OCI-LY7 (cell line): ENCODE data around the gene KIF1A. TPM values are rescaled to one million over a fixed set of nuclear protein-coding genes. Genes with fewer than 3 reads are reported as not detected.

ENCODE experiments used
- BruUV-seq: library from RNA; stranded (reverse); fragments of 400-500 nt; replicated peaks from 2 replicates; lab custom pipeline; 2021; lab: Mats Ljungman, UMichigan
- CTCF ChIA-PET: fragments of 300-600 bp; sonication (Branson Sonifier 250); formaldehyde crosslinking; loops from one replicate; lab custom pipeline; 2022; ENCODE audit warnings: antibody characterized with exemption; ENCODE audit not compliant: unreplicated experiment; lab: Charles Lee
- POLR2A ChIA-PET: fragments of 300-600 bp; sonication (Branson Sonifier 250); formaldehyde crosslinking; loops from one replicate; lab custom pipeline; 2022; ENCODE audit warnings: antibody characterized with exemption; lab: Charles Lee
- DNase-seq: peaks from one replicate; pipeline ENCODE4 v3.0.0-alpha.2; 2015; ENCODE audit warnings: low spot score
- H2AFZ ChIP-seq: fragments of 200-600 bp; sonication (generic), shearing (Covaris generic); 2 replicates; pipeline ENCODE4 v1.6.1; 2014; ENCODE audit warnings: mild to moderate bottlenecking, antibody characterized with exemption, low read length, moderate library complexity
- H3K27ac ChIP-seq: fragments of 200-600 bp; sonication (generic); 2 replicates; pipeline ENCODE4 v1.5.1; 2014; ENCODE audit warnings: mixed run types, low read depth, mild to moderate bottlenecking, moderate library complexity, low read length, inconsistent platforms; ENCODE audit not compliant: poor library complexity, severe bottlenecking
- H3K36me3 ChIP-seq: fragments of 200-600 bp; sonication (generic); 2 replicates; pipeline ENCODE4 v1.6.1; 2014; ENCODE audit warnings: mild to moderate bottlenecking, antibody characterized with exemption, low read length, moderate library complexity, mixed read lengths; ENCODE audit not compliant: insufficient read depth
- H3K4me1 ChIP-seq: fragments of 200-600 bp; sonication (generic); 2 replicates; pipeline ENCODE4 v1.5.1; 2014; ENCODE audit warnings: mild to moderate bottlenecking, low read length; ENCODE audit not compliant: insufficient read depth, poor library complexity, severe bottlenecking
- H3K4me2 ChIP-seq: fragments of 200-600 bp; sonication (generic); 2 replicates; pipeline ENCODE4 v1.6.1; 2014; ENCODE audit warnings: mild to moderate bottlenecking, low read length
- H3K4me3 ChIP-seq: fragments of 200-600 bp; sonication (generic); 2 replicates; pipeline ENCODE4 v1.5.1; 2014; ENCODE audit warnings: mild to moderate bottlenecking, low read depth, low read length; ENCODE audit not compliant: poor library complexity, severe bottlenecking
- H3K79me2 ChIP-seq: fragments of 200-600 bp; sonication (generic); 2 replicates; pipeline ENCODE4 v1.6.1; 2016; ENCODE audit warnings: low read depth, mild to moderate bottlenecking, low read length, moderate library complexity, mixed read lengths; ENCODE audit not compliant: insufficient read depth
- H3K9me2 ChIP-seq: fragments of 200-600 bp; sonication (generic); 2 replicates; pipeline ENCODE4 v1.6.1; 2016; ENCODE audit warnings: mild to moderate bottlenecking, low read length, mixed read lengths; ENCODE audit not compliant: insufficient read depth
- H3K9me3 ChIP-seq: fragments of 200-600 bp; sonication (generic); 2 replicates; pipeline ENCODE4 v1.6.1; 2014; ENCODE audit warnings: mild to moderate bottlenecking, mixed run types, low read length, mixed read lengths
- H4K20me1 ChIP-seq: fragments of 200-600 bp; sonication (generic); 2 replicates; pipeline ENCODE4 v1.6.1; 2014; ENCODE audit warnings: mild to moderate bottlenecking, antibody characterized with exemption, low read length, moderate library complexity, mixed read lengths; ENCODE audit not compliant: insufficient read depth
- EZH2phosphoT487 ChIP-seq: fragments of 200-600 bp; sonication (generic); IDR thresholded peaks from 2 replicates; pipeline ENCODE4 v1.6.1; 2018; ENCODE audit warnings: low read depth, borderline replicate concordance, mild to moderate bottlenecking, mixed run types, antibody characterized with exemption, low read length, moderate library complexity, mixed read lengths
- intact Hi-C: fragments of 100-400 bp; cut with micrococcal nuclease; formaldehyde crosslinking; loops from one replicate; pipeline ENCODE4 v1.10.0; 2022; ENCODE audit not compliant: unreplicated experiment
- total RNA-seq, 2 experiments: library from RNA; depleted of rRNA in 1 of 2; stranded (reverse); fragments of >200 nt in 1 of 2; shearing (Covaris generic) in 1 of 2; gene quantifications; 2 replicates each; pipeline ENCODE4 v1.2.3, GENCODE V29; 2014 to 2022
- TF ChIP-seq, protein P1 (sequence below): fragments of 200-600 bp; sonication (generic); conservative IDR thresholded peaks from 2 replicates; pipeline ENCODE4 v1.5.1; 2014; ENCODE audit warnings: mild to moderate bottlenecking, antibody characterized with exemption, low read length, moderate library complexity, mixed read lengths

Gene KIF1A
- total RNA-seq, 2 experiments from 2014 or later, result not detected

DNA sequence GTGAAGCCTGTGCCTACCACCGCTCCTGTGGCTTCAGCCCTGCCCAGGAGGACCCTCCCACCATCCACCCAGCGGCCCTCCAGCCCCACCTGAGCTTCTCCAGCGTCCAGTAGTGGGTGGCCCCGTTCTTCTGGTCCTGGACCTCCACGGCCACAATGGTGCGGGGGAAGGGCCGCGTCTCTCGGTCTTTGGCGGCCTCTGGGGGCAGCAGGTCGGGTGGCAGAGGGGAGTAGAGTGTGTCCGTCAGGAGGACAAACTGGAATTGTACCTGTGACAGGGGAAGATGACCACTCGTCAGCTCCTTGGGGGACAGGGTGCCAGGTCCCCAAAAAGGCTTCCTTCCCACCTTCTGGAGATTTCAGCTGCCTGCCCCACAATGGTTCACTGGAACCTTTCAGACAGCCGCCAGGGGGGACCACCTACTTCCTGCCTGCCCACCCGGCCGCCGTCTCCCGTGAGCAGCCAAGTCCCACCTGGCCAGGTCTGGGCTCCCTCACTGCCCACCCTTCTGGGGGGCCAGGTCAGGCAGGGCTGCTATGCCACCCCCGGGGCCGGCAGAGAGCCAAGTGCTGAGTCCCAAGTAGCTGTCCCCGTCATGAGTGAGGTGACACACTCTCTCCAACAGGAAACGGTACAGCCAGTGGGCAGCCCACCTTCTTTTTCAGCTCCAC is 59.3 kb downstream of the KIF1A start:
- TF ChIP-seq, protein P1, sequence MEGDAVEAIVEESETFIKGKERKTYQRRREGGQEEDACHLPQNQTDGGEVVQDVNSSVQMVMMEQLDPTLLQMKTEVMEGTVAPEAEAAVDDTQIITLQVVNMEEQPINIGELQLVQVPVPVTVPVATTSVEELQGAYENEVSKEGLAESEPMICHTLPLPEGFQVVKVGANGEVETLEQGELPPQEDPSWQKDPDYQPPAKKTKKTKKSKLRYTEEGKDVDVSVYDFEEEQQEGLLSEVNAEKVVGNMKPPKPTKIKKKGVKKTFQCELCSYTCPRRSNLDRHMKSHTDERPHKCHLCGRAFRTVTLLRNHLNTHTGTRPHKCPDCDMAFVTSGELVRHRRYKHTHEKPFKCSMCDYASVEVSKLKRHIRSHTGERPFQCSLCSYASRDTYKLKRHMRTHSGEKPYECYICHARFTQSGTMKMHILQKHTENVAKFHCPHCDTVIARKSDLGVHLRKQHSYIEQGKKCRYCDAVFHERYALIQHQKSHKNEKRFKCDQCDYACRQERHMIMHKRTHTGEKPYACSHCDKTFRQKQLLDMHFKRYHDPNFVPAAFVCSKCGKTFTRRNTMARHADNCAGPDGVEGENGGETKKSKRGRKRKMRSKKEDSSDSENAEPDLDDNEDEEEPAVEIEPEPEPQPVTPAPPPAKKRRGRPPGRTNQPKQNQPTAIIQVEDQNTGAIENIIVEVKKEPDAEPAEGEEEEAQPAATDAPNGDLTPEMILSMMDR, result no peak
- TF ChIP-seq EZH2phosphoT487, result no peak
- CTCF ChIA-PET, result no interaction called here

DNA sequence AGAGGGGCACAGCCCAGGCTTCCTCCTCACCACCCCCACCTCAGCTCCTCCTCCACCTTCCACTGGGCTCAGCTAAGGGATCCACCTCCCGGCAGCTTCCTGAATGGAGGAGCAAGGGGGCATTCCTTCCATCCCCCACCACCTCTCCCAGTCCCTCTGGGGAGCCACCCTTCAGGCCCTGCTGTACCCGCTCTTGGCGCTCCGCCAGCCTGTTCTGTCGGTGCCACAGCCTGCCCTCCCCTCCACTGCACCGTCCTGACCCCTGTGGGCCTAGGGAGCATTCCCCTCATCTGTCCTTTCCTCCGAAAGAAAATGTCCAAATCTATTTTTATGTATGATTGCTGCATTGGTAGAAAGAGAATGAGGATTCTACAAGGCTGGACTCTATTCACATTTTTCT is 59.9 kb downstream of the KIF1A start:
- Histone ChIP-seq H3K79me2 (no peaks in the 10 kb centered on the region), H3K4me2 (no peak overlapping the region), H3K4me3 (no peak overlapping the region), H3K36me3 (no peaks in the 10 kb centered on the region), H3K27ac (no peak overlapping the region), H3K4me1 (no peaks in the 10 kb centered on the region), H4K20me1 (no peaks in the 10 kb centered on the region), H2AFZ (no peak overlapping the region), H3K9me3 (no peaks in the 10 kb centered on the region), H3K9me2 (no peaks in the 10 kb centered on the region)
- CTCF ChIA-PET, result no interaction called here
- intact Hi-C loops, result no loop called here
- DNase-seq, result no peak
- BruUV-seq, result no TSS peak
- POLR2A ChIA-PET, result no interaction called here
- no peak for TF ChIP-seq EZH2phosphoT487
- TF ChIP-seq, protein P1, result no peak

More for the DNA sequence above, 59.3 kb downstream of the KIF1A start:
- no peaks in the 10 kb centered on the region for H4K20me1 ChIP-seq
- H3K4me3 ChIP-seq, result no peak overlapping the region
- POLR2A ChIA-PET, result no interaction called here
- H3K36me3 ChIP-seq, result no peaks in the 10 kb centered on the region
- no peak overlapping the region for H2AFZ ChIP-seq
- H3K27ac ChIP-seq, result no peak overlapping the region
- BruUV-seq, result no TSS peak
- no peak overlapping the region for H3K4me2 ChIP-seq
- DNase-seq, result no peak
- H3K4me1 ChIP-seq, result no peaks in the 10 kb centered on the region
- H3K79me2 ChIP-seq, result no peaks in the 10 kb centered on the region
- no peaks in the 10 kb centered on the region for H3K9me3 ChIP-seq
- intact Hi-C loops, result no loop called here
- no peaks in the 10 kb centered on the region for H3K9me2 ChIP-seq

DNA sequence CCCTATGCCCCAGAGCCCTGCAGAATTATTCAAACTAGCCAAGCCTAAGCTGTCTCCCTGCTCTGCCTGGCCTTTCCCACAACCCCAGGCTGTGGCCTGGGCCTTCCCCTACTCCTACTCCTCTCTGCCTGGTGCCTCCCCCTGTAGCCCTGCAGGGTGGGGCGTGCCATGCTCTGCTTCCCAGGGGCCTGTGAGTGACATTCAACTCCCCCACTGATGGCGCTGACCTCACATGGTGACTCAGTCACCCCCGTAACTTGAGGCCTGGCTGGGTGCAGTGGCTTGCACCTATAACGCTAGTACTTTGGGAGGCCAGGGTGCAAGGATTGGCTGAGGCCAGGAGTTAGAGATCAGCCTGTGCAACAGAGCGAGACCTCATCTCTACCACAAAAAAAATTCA is 60.6 kb downstream of the KIF1A start:
- intact Hi-C loops, result no loop called here
- DNase-seq, result no peak

More for the DNA sequence above, 60.6 kb downstream of the KIF1A start:
- CTCF ChIA-PET, result no interaction called here
- no TSS peak for BruUV-seq
- TF ChIP-seq, protein P1, result no peak
- no peak for TF ChIP-seq EZH2phosphoT487
- H3K4me3 ChIP-seq, result no peak overlapping the region
- no peaks in the 10 kb centered on the region for H3K36me3 ChIP-seq
- H3K79me2 ChIP-seq, result no peaks in the 10 kb centered on the region
- H3K27ac ChIP-seq, result no peak overlapping the region
- no peak overlapping the region for H2AFZ ChIP-seq
- H3K9me3 ChIP-seq, result no peaks in the 10 kb centered on the region
- POLR2A ChIA-PET, result no interaction called here
- no peaks in the 10 kb centered on the region for H4K20me1 ChIP-seq
- no peak overlapping the region for H3K4me2 ChIP-seq
- H3K9me2 ChIP-seq, result no peaks in the 10 kb centered on the region
- H3K4me1 ChIP-seq, result no peaks in the 10 kb centered on the region
